Lung (tissue), 12 donors: Measurements from ENCODE around the gene NTSR2. TPM values are rescaled to one million over a fixed set of nuclear protein-coding genes. Genes with fewer than 3 reads are reported as not detected.

ENCODE experiments used
- ATAC-seq: fragments of 200-7000 bp; cut with Tn5 transposase; one replicate; pipeline ENCODE4 v1.9.1; 2020; ENCODE audit warnings: moderate number of reproducible peaks; ENCODE audit not compliant: insufficient read depth, low FRiP score
- DNase-seq, 3 donors: peaks; one replicate each; pipeline ENCODE4 v3.0.0-alpha.2; 2013 to 2017
- H3K27ac ChIP-seq, 2 donors: one replicate each; pipeline ENCODE4 v1.5.1; 2013; ENCODE audit warnings: mild to moderate bottlenecking in 2 of 2, moderate library complexity in 2 of 2, control low read depth in 1 of 2, inconsistent platforms in 1 of 2, low read depth in 1 of 2, low read length in 1 of 2
- H3K27me3 ChIP-seq, 3 donors: one replicate each; pipeline ENCODE4 v1.5.1; 2013; ENCODE audit warnings: low read length in 2 of 3; ENCODE audit not compliant: control insufficient read depth in 3 of 3, insufficient read depth in 3 of 3
- H3K36me3 ChIP-seq, 4 donors: one replicate each; pipeline ENCODE4 v1.5.1; 2013; ENCODE audit warnings: low read length in 4 of 4, mild to moderate bottlenecking in 1 of 4, moderate library complexity in 1 of 4; ENCODE audit not compliant: control insufficient read depth in 4 of 4, insufficient read depth in 4 of 4
- H3K4me1 ChIP-seq, 5 donors: one replicate each; pipeline ENCODE4 v1.5.1; 2013; ENCODE audit warnings: low read length in 5 of 5, mild to moderate bottlenecking in 2 of 5, moderate library complexity in 1 of 5; ENCODE audit not compliant: control insufficient read depth in 5 of 5, insufficient read depth in 5 of 5
- H3K4me3 ChIP-seq: one replicate; pipeline ENCODE4 v1.5.1; 2013; ENCODE audit warnings: mild to moderate bottlenecking, control low read depth, moderate library complexity
- H3K9ac ChIP-seq, 2 donors: one replicate each; pipeline ENCODE4 v1.5.1; 2013; ENCODE audit warnings: low read length in 2 of 2, control low read depth in 1 of 2; ENCODE audit not compliant: insufficient read depth in 1 of 2
- H3K9me3 ChIP-seq, 4 donors: one replicate each; pipeline ENCODE4 v1.5.1; 2013; ENCODE audit warnings: low read length in 3 of 4, mild to moderate bottlenecking in 1 of 4, moderate library complexity in 1 of 4; ENCODE audit not compliant: control insufficient read depth in 4 of 4, insufficient read depth in 3 of 4
- WGBS, 2 donors: extraction: QIAGEN DNeasy Blood & Tissue Kit; methylation state at CpG; one replicate each; pipeline ENCODE4 v1.1.7; 2013; 5-methylcytosine and 5-hydroxymethylcytosine counted together
- polyA plus RNA-seq, 2 donors: library from polyadenylated mRNA; stranded (reverse); fragments of 200-250 nt; gene quantifications; one replicate each; pipeline ENCODE4 v1.2.1, GENCODE V29; 2013
- total RNA-seq, 2 donors: library from RNA; depleted of rRNA in 1 of 2; stranded (reverse); fragments of >200 nt in 1 of 2; gene quantifications; one replicate each; pipeline ENCODE4 v1.2.1, GENCODE V29; 2014 to 2021
- TF ChIP-seq, protein P1 (sequence below): IDR thresholded peaks from 2 replicates; pipeline ENCODE4 v1.5.1; 2012; ENCODE audit warnings: mild to moderate bottlenecking; ENCODE audit errors: control extremely low read depth, extremely low read depth
- donor health status: control.
- donor health status: control.
- donor health status: Bipolar disorder and iron deficiency.
- donor health status: healthy.
- donor health status: DM: yes; HTN: yes; CAD: no.

Gene NTSR2
- total and polyA plus RNA-seq, 4 donors: not detected

DNA sequence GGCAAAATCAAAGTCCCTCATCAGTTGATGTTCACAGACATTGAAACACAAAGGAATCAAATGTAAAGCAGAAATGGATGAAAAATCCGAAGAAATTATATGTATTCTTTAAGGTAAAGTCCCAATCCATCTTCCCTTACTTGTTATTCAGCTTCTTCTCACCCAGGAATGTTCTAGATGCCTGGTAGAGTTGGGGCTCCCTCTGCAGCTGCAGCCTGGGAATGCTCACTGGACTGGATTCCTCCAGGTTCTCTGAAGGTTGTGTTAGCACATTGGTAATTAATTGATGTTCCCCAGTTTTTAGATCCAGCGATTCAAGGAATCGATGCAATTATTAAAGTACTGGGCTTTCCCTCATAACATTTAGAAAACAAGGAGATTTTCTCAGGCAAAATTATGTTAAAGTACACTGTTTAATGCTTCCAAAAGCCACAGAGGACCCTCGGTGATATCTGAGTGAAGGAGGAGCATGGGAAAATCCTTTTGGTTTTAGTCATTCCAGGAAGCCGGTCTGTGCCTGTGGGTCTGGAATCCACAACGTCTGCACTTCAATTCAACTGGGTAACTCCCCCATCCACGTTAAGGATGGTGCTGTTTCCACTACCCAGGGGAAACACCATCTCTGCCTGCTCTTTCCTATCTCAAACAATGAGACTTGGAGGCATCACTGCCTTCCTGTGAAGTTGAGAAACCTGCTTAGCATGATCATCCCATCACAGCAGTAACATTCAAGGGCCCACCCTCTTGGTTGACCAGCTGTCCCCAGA is 22.0 kb downstream of the NTSR2 start:
- H3K27me3 ChIP-seq: no peaks in the 10 kb centered on the region
- H3K4me3 ChIP-seq: no peak overlapping the region
- TF ChIP-seq, protein P1, sequence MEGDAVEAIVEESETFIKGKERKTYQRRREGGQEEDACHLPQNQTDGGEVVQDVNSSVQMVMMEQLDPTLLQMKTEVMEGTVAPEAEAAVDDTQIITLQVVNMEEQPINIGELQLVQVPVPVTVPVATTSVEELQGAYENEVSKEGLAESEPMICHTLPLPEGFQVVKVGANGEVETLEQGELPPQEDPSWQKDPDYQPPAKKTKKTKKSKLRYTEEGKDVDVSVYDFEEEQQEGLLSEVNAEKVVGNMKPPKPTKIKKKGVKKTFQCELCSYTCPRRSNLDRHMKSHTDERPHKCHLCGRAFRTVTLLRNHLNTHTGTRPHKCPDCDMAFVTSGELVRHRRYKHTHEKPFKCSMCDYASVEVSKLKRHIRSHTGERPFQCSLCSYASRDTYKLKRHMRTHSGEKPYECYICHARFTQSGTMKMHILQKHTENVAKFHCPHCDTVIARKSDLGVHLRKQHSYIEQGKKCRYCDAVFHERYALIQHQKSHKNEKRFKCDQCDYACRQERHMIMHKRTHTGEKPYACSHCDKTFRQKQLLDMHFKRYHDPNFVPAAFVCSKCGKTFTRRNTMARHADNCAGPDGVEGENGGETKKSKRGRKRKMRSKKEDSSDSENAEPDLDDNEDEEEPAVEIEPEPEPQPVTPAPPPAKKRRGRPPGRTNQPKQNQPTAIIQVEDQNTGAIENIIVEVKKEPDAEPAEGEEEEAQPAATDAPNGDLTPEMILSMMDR: no peak
- WGBS, 2 donors: 74 to 81% methylated on average over 7 of the region's 7 CpGs
- DNase-seq (no peak), ATAC-seq (no peak)
- peaks cover 0 to 4% (median 0%) of the 10 kb centered on the region in 4 donors for H3K36me3 ChIP-seq
- H3K9ac ChIP-seq: no peak overlapping the region
- no peak overlapping the region for H3K27ac ChIP-seq
- no peaks in the 10 kb centered on the region for H3K4me1 ChIP-seq
- H3K9me3 ChIP-seq: no peaks in the 10 kb centered on the region

DNA sequence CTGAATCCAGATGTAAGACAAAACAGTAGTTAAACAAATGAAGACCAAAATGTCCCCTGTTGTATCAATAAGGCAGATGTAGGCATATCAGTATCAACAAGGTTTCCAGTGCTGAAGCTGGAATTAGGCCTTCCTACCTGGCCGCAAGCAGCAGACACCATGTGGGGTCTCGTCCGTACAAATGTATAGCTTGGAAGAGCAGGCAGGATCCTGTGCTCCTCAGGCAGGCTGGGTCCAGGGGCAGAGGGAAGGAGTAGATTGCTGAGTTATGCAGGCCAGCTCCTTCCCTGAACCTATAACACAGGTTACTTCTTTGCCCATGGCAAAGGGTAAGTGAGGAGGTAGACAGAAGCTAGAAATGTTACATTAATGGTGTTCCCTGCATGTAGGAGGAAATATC is 23.5 kb downstream of the NTSR2 start:
- no peak overlapping the region for H3K9ac ChIP-seq
- H3K4me3 ChIP-seq: no peak overlapping the region
- ATAC-seq: no peak
- no peaks in the 10 kb centered on the region for H3K9me3 ChIP-seq
- TF ChIP-seq, protein P1: no peak
- H3K36me3 ChIP-seq: peaks cover 0 to 7% (median 0%) of the 10 kb centered on the region in 4 donors
- H3K27ac ChIP-seq: no peak overlapping the region
- DNase-seq: no peak
- H3K4me1 ChIP-seq: no peaks in the 10 kb centered on the region
- no peaks in the 10 kb centered on the region for H3K27me3 ChIP-seq
- 97 to 98% methylated on average over 3 of the region's 3 CpGs for WGBS, 2 donors

DNA sequence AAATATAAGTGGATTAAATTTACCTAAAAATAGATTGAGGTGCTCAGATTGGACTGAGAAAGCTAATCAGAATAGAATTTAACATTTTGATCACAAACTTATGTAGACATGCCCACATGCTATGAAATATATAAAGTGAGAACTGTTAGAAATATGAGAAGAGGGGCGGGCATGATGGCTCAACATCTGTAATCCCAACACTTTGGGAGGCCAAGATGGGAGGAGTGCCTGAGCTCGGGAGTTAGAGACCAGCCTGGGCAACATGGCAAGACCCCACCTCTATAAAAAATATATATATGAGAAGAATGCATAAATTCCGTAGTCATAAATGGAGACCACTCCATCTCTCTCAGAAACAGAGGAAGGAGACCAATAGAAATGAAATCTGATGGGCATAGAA is 25.7 kb downstream of the NTSR2 start:
- Histone ChIP-seq H3K27me3 (no peaks in the 10 kb centered on the region), H3K4me3 (no peak overlapping the region), H3K9me3 (no peaks in the 10 kb centered on the region), H3K4me1 (no peaks in the 10 kb centered on the region), H3K36me3 (peaks cover 0 to 7% (median 1%) of the 10 kb centered on the region in 4 donors), H3K9ac (no peak overlapping the region), H3K27ac (no peak overlapping the region)
- TF ChIP-seq, protein P1: no peak
- 91 to 92% methylated on average over 3 of the region's 3 CpGs for WGBS, 2 donors
- ATAC-seq: no peak
- no peak for DNase-seq
